NCI-H460 (cell line): ENCODE measurements around the gene VAV2. TPM values are rescaled to one million over a fixed set of nuclear protein-coding genes. Genes with fewer than 3 reads are reported as not detected.
A peak's percentile ranks its signal among the peaks of the same experiment; 100 is the strongest.

Source experiments
- DNase-seq: peaks from one replicate; pipeline ENCODE4 v3.0.0-alpha.2; 2016; ENCODE audit warnings: low read depth; ENCODE audit errors: extremely low read depth
- total RNA-seq: library from RNA; depleted of rRNA; stranded (reverse); fragments of >200 nt; shearing (Covaris generic); gene quantifications from 2 replicates; pipeline ENCODE4 v1.2.3, GENCODE V29; 2014

VAV2 gene
- total RNA-seq, 1 experiment from 2014 or later = 6.0 TPM

- DNase-seq = peak; percentile 57
These were observed 199.2 kb downstream of the VAV2 start for GRCh38 chr9:133792721-133793470.

GRCh38 chr9:133791735-133792649 lies 200.1 kb downstream of the VAV2 start:
- no peak for DNase-seq

DNA sequence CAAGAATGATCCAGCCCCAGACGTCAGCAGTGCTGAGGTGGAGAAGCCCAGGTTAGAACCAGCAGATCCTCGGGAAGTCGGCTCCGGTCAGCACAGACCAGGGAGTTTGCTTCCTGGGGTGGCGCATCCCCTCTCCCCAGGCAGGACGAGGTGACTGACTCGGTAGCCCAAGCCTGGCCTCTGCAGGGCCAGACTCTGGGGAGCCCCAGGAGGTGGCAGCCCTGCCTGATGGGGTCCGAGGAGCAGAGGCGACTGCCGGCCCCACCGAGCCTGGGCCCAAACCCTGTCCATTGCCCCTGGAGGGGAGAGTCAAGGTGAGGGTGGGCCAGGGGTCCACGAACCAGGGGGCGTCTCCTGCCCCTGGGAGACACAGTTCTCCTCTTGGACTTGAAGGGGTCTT lies 201.1 kb downstream of the VAV2 start:
- DNase-seq = no peak

- no peak for DNase-seq
These were observed 202.3 kb downstream of the VAV2 start for GRCh38 chr9:133789778-133790177.

- no peak for DNase-seq
These were observed 203.1 kb downstream of the VAV2 start for GRCh38 chr9:133788819-133789717.

- no peak for DNase-seq
These were observed 203.9 kb downstream of the VAV2 start for GRCh38 chr9:133788045-133788818.

- no peak for DNase-seq
These were observed 204.4 kb downstream of the VAV2 start for GRCh38 chr9:133787754-133788025.

GRCh38 chr9:133786907-133787753 lies 205.0 kb downstream of the VAV2 start:
- no peak for DNase-seq

DNA sequence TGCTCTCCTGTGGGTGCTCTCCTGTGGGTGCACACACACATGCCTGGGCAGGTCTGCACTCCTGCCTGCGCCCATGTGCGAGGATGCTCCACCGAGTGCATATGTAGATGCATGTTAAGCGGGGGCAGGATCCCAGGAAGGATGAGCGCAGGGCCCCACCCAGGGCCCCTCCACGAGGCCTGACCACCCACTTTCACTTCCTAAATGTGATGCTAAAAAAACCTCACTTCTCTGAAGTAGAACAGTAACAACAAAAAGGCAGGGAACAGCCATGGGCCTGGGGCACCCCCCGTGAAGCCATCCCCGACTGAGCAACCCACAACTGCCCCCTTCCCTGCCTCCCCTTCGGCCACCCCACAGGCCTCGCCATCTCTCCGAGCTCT lies 205.8 kb downstream of the VAV2 start:
- DNase-seq = no peak

DNA sequence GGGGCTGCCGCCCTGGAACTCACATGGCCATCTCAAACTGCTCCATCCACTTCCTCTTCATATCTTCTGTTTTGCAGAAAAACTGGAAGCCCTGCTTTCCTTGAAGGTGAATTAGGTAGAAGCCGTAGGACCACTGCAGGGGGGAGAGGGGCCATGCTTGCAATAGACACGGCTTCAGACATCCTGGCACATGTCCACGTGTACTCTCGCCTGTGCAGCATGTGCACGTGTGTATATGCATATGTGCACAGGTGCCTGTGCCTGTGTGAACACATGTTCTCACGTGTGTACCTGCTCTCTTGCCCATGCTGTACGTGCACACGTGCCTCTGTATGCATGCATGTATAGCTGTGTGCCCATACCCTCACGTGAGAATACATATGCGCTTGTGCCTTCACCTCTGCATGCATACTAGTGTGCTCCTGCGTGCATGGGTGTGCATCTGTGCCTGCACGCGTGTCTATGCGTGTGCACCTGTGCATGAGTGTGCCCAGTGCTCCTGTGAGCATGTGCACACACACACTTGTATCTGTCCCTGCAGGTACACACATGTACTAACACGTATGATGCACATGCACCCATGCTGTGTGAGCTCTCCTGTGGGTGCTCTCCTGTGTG lies 206.3 kb downstream of the VAV2 start:
- no peak for DNase-seq

GRCh38 chr9:133784731-133785561 lies 207.2 kb downstream of the VAV2 start:
- no peak for DNase-seq

DNA sequence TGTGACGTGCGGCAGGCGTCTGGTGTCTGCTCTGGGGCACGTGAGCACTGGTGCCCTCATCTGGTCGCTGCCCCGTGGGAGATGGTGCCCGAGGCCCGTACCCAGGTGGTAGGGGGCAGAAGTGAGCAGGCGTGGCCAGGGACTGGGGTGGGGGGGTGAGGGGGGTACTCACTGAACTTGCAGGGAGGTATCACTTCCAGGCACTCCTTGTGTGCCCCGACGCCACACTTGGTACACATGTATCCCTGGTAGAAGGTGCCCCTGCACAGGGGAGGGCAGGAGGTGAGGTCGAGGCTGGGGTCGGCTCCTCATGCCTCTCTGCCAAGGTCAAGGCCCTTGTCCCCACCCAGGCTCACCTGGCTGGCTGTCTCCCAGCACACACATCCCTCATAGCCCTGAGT lies 208.8 kb downstream of the VAV2 start:
- no peak for DNase-seq

GRCh38 chr9:133782157-133783130 lies 209.7 kb downstream of the VAV2 start:
- peak; percentile 58 for DNase-seq

DNA sequence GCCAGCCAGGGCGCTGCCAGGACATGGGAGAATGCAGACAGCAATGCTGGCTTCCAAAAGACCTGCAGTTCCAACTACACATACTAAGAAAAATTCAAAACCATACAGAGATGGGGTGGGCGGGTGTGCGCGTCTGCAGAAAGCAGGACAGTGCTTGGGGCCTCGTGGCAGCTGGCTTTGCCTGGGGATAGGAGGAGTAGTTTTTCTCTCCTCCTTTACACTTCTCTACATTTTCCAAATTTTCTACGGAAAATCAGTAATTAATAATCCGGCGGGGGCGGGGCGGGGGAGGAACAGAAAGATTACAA lies 210.3 kb downstream of the VAV2 start:
- no peak for DNase-seq

DNA sequence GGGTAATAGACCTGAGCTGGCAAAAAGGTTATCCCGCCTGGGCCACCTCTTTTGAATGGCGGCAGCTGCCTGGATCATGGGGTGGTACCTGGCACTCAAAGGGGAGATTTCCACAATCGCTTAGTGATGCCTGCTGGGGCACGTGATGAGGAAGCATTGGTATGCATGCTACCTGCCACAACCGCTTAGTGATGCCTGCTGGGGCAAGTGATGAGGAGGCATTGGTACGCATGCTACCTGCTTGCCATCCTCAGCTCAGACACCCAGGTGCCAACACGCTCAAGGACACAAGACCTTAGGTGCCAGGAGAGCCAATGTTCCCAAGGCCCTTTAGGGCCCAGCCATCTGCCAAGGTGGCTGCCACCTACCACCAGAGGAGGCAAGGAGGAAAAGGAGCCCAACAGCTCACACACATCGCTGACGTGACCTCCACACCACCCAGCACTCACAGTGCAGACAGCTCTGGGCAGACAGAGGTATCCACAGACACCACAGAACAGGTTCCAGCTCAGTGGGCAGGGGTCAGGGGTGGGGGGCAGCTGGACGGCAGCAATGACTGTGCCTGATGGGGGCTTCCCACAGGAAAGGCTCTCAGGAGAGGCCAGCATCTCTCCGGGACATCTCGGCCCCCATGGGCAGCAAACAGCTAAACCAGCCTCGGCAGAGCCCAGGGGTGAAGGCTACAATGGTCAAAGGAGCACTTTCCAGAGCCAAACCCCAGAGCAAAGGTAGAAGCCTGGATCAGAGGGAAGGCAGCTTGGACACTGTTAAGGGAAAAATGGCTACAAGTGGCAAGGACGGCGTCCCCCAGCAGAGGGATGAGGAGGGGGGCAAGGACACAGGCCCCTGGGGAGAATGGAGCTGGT lies 210.9 kb downstream of the VAV2 start:
- no peak for DNase-seq

GRCh38 chr9:133780404-133780945 lies 211.6 kb downstream of the VAV2 start:
- DNase-seq = no peak
